ENCODE measurements around the gene ALDH3A2.

- TF ChIP-seq GABPA (IDR thresholded peaks at IDR 0.05; ENCODE audit: borderline replicate concordance, insufficient read depth, low read length) (no peak), POLR2A (IDR thresholded peaks at IDR 0.05; ENCODE audit: control extremely low read depth in 1 of 2, low read depth in 2 of 2, low read length in 2 of 2) (no peak), RNF2 (IDR thresholded peaks at IDR 0.05; ENCODE audit: borderline replicate concordance, low read depth, low read length, missing control alignments, poor library complexity, severe bottlenecking) (no peak), EZH2 (IDR thresholded peaks at IDR 0.05; ENCODE audit: low read depth, low read length, severe bottlenecking) (no peak), CEBPB (IDR thresholded peaks at IDR 0.05; ENCODE audit: low read depth, low read length) (no peak), TAF7 (optimal IDR thresholded peaks at IDR 0.05; ENCODE audit: borderline replicate concordance, low read depth, low read length) (no peak), RFX5 (IDR thresholded peaks at IDR 0.05; ENCODE audit: borderline replicate concordance, low read depth, low read length) (no peak), HDAC2 (IDR thresholded peaks at IDR 0.05; ENCODE audit: borderline replicate concordance in 1 of 2, low read depth in 2 of 2, low read length in 2 of 2) (no peak), EP300 (IDR thresholded peaks at IDR 0.05; ENCODE audit: borderline replicate concordance in 1 of 2, low read depth in 2 of 2, low read length in 2 of 2) (no peak), POLR2AphosphoS5 (IDR thresholded peaks at IDR 0.05; ENCODE audit: low read depth, low read length) (no peak)
- TF ChIP-seq, protein P1, sequence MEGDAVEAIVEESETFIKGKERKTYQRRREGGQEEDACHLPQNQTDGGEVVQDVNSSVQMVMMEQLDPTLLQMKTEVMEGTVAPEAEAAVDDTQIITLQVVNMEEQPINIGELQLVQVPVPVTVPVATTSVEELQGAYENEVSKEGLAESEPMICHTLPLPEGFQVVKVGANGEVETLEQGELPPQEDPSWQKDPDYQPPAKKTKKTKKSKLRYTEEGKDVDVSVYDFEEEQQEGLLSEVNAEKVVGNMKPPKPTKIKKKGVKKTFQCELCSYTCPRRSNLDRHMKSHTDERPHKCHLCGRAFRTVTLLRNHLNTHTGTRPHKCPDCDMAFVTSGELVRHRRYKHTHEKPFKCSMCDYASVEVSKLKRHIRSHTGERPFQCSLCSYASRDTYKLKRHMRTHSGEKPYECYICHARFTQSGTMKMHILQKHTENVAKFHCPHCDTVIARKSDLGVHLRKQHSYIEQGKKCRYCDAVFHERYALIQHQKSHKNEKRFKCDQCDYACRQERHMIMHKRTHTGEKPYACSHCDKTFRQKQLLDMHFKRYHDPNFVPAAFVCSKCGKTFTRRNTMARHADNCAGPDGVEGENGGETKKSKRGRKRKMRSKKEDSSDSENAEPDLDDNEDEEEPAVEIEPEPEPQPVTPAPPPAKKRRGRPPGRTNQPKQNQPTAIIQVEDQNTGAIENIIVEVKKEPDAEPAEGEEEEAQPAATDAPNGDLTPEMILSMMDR (IDR thresholded peaks at IDR 0.05; ENCODE audit: control extremely low read depth in 1 of 3, insufficient read depth in 1 of 3, low read depth in 1 of 3, low read length in 3 of 3), result no peak
Measured at GRCh38 chr17:19726631-19727376, 78.3 kb downstream of the ALDH3A2 start.

Data from H1 (cell line).